ENCODE results near the gene TMEM248. TPM values are rescaled to one million over a fixed set of nuclear protein-coding genes. Genes with fewer than 3 reads are reported as not detected.
"Not testable (repeated sequence)": the region's sequence is repeated elsewhere in the genome, so short reads cannot be mapped to it uniquely, and the experiment has no call there.

The TMEM248 gene, protein sequence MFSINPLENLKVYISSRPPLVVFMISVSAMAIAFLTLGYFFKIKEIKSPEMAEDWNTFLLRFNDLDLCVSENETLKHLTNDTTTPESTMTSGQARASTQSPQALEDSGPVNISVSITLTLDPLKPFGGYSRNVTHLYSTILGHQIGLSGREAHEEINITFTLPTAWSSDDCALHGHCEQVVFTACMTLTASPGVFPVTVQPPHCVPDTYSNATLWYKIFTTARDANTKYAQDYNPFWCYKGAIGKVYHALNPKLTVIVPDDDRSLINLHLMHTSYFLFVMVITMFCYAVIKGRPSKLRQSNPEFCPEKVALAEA
- 100 to 1,000 TPM in 3 of 4 donors, 10 to 100 TPM in 1; 98.1 to 111 (median 108) TPM for total RNA-seq

DNA sequence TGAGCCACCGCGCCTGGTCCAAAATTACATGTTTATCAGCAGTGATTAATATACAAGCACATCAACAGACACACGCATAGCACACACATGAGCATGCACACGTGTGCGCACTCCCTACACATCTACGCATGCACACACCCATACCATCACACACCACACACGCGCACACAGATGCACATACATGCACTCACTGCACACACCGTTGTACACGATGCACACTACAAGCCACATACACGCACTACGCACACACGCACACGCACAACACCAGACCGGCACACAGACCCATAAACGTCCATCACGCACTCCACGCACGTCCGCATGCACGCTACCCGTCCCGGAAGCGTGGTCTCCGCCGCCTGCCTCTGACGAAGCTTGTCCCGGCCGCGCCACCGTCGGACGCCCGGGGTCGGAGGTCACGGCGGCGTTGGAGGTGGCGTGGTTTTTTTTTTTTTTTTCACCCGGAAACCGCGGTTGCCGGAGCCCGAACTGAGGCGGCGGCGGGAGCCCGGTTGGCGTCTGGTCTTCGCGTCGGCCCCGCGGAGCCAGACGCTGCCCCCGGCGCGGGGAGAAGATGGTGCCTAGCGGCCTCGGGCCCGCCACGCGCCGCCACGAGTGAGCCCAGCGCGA is at the start of gene TMEM248:
Gene TMEM248 (plus strand): TSS at position 457 of the 627 bp plus-strand sequence. CDS start 20,641 bp downstream, outside the sequence.
- ATAC-seq (ENCODE audit: low FRiP score), result peak; percentile 95
- TF ChIP-seq, protein P1, sequence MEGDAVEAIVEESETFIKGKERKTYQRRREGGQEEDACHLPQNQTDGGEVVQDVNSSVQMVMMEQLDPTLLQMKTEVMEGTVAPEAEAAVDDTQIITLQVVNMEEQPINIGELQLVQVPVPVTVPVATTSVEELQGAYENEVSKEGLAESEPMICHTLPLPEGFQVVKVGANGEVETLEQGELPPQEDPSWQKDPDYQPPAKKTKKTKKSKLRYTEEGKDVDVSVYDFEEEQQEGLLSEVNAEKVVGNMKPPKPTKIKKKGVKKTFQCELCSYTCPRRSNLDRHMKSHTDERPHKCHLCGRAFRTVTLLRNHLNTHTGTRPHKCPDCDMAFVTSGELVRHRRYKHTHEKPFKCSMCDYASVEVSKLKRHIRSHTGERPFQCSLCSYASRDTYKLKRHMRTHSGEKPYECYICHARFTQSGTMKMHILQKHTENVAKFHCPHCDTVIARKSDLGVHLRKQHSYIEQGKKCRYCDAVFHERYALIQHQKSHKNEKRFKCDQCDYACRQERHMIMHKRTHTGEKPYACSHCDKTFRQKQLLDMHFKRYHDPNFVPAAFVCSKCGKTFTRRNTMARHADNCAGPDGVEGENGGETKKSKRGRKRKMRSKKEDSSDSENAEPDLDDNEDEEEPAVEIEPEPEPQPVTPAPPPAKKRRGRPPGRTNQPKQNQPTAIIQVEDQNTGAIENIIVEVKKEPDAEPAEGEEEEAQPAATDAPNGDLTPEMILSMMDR (IDR thresholded peaks at IDR 0.05), result no peak

DNA sequence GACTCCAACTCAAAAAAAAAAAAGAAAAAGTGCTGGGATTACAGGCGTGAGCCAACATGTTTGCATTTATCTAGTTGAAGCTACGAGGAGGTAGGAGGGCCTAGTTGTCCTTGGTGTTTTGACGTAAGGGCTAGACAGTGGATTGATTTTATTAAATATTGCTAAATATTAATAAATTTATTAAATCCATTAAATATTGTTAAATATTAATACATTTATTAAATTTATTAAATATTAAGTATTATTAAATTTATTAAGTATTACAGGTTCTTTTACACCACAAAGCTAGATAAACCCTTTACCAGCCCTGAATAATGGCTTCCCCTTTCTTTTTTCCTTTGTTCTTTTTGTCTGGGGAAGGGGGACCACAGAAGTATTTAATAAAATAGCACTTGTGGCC is 47.5 kb upstream of the TMEM248 start:
- TF ChIP-seq, protein P1 (IDR thresholded peaks at IDR 0.05), result no peak
- ATAC-seq (ENCODE audit: low FRiP score) (no peak), DNase-seq (ENCODE audit: low spot score) (no peak)

More for the DNA sequence above, at the start of gene TMEM248:
- peak; percentile 71 for DNase-seq (ENCODE audit: low spot score)

DNA sequence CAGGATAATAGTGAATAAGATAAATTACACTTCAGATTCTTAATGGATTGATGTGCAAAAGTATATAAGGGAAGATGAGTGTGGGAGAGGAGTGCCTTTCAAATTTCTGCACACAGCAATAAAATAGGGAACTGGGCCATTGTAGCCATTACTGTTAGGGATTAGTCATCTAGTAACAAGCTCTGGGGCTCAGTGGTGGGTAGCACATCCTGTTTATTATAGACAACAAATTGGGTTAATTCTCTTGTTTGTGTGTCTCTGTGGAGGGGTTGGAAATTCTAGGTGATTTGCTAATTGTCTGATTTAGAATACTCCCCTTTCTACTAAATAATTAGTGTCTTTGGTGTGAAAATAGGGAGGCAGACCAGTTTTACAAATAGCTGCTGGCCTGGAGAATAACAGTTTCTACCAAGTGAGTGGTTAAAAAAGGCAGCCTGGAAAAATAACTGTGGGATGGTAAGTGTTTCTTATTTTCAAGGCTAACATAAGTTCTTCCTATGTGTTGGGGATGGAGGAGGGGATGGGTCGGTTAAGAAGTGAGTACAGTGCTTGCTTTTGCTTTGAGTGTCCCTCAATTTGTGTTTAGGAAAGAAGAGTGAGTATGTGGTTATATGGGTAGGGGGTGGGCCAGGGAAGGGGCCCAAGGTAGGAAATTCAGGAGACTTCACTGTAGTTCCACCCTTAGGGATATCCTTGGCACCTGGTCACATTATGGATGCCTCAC is 43.3 kb upstream of the TMEM248 start:
- TF ChIP-seq, protein P1 (IDR thresholded peaks at IDR 0.05), result no peak
- no peak for DNase-seq (ENCODE audit: low spot score)

DNA sequence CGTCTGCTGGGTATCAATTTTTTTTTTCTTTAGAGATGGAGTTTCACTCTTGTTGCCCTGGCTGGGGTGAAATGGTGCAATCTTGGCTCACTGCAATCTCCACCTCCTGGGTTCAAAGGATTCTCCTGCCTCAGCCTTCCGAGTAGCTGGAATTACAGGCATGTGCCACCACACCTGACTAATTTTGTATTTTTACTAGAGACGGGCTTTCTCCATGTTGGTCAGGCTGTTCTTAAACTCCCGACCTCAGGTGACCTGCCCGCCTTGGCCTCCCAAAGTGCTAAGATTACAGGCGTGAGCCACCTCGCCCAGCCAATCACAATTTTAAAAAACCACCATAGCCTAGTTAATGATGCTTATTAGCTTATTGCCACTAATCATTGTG is 42.7 kb upstream of the TMEM248 start:
- not testable (repeated sequence) for ATAC-seq (ENCODE audit: low FRiP score)

More for the DNA sequence above, 43.3 kb upstream of the TMEM248 start:
- no peak for ATAC-seq (ENCODE audit: low FRiP score)

DNA sequence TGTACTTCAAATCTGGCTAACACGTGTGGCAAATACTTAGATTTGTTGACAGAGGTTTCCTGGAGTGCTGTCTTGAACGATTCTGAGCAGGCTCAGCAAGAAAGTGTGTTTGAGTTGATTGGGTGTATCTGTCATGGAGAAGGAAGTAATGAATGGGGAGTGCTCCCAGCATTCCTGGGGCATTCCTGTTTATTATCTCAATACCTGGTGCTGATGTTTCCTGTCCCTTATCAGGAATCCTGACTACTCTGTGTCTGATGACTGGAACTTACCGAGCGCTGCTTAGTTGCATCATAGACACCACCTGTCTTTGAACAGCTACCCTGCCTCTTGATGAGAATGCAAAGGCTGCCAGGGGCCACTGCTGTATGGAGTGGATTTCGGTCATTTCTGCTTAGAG is 41.0 kb upstream of the TMEM248 start:
- ATAC-seq (ENCODE audit: low FRiP score), result no peak
- TF ChIP-seq, protein P1 (IDR thresholded peaks at IDR 0.05), result no peak
- DNase-seq (ENCODE audit: low spot score), result no peak

More for the DNA sequence above, 42.7 kb upstream of the TMEM248 start:
- DNase-seq (ENCODE audit: low spot score), result not testable (repeated sequence)

DNA sequence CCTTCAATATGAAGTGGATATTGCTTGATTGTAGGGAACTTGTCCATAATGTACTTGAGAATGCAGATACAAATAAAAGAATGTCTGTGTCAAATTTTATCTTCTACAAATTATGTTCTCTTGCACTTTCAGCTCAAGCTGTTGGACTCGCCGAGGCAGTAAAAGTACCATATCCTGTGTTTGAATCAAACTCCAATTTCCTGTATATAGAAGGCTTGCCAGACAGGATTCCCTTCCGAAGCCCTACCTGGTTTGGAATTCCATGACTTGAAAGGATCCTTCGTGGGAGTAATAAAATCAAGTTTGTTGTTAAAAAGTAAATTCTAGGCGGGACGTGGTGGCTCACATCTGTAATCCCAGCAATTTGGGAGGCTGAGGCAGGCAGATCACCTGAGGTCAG is 40.4 kb upstream of the TMEM248 start:
- not testable (repeated sequence) for DNase-seq (ENCODE audit: low spot score); ATAC-seq (ENCODE audit: low FRiP score)

DNA sequence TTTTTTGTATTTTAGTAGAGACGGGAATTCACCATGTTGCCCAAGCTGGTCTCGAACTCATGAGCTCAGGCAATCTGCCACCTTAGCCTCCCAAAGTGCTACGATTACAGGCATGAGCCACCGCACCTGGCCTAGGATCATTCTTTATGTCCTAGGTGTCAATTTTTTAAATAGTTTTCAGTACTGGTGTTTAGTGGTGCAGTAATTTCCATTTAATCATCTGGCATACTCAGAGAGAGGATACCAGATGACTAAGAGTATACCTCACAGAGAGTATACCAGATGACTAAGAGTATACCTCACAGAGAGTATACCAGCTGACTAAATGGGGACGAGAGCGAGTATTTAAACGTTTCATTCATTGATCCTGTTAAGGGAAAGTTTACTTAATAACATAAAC is 37.3 kb upstream of the TMEM248 start:
- ATAC-seq (ENCODE audit: low FRiP score), result no peak

DNA sequence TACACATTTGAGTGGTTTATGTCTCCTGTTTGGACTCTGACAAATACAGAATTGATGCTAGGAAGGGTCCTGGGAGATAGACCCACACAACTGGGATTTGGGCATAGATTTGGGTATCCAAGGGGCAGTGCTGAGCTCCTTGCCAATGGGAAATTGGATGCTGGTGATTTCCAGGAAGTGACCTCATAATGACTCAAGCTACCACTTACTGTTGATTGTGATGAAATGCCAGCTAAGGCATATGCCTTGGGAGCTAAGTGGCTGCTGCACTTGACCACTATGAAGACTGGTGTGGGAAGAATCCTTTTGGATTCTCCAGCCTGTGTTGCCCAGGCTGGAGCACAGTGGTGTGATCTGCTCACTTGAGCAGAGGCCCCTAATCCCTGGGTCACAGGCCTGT is 36.5 kb upstream of the TMEM248 start:
- DNase-seq (ENCODE audit: low spot score); ATAC-seq (ENCODE audit: low FRiP score): not testable (repeated sequence)

More for the DNA sequence above, 37.3 kb upstream of the TMEM248 start:
- no peak for DNase-seq (ENCODE audit: low spot score)
- TF ChIP-seq, protein P1 (IDR thresholded peaks at IDR 0.05), result no peak
